Measurements from ENCODE around the gene POU3F2. TPM values are rescaled to one million over a fixed set of nuclear protein-coding genes. Genes with fewer than 3 reads are reported as not detected.
A peak's percentile ranks its signal among the peaks of the same experiment; 100 is the strongest.

The POU3F2 gene
- total RNA-seq, 1 donor from 2014 or later = 0.05 TPM

- no peak for TF ChIP-seq CTCF (IDR thresholded peaks at IDR 0.05)
- no peak for DNase-seq (ENCODE audit: low spot score)
- Mint-ChIP-seq H3K36me3 (ENCODE audit: low read depth) (no peaks in the 10 kb centered on the region), H3K9me3 (ENCODE audit: low read depth) (no peaks in the 10 kb centered on the region), H3K27ac (ENCODE audit: unreplicated experiment) (no peak overlapping the region), H3K4me1 (ENCODE audit: low read depth) (peaks cover 37% of the 10 kb centered on the region), H3K27me3 (ENCODE audit: low read depth) (peaks cover 81% of the 10 kb centered on the region), H3K4me3 (ENCODE audit: unreplicated experiment) (peak overlapping the region; percentile 63)
Observed at GRCh38 chr6:98827295-98828159, 6.8 kb upstream of the POU3F2 start.

GRCh38 chr6:98828211-98828788 lies 6.1 kb upstream of the POU3F2 start:
- Mint-ChIP-seq H3K36me3 (ENCODE audit: low read depth) (no peaks in the 10 kb centered on the region), H3K4me1 (ENCODE audit: low read depth) (peaks cover 45% of the 10 kb centered on the region), H3K9me3 (ENCODE audit: low read depth) (no peaks in the 10 kb centered on the region), H3K27me3 (ENCODE audit: low read depth) (peaks cover 88% of the 10 kb centered on the region), H3K4me3 (ENCODE audit: unreplicated experiment) (no peak overlapping the region), H3K27ac (ENCODE audit: unreplicated experiment) (no peak overlapping the region)
- no peak for TF ChIP-seq CTCF (IDR thresholded peaks at IDR 0.05)
- no peak for DNase-seq (ENCODE audit: low spot score)

GRCh38 chr6:98828941-98829411 lies 5.4 kb upstream of the POU3F2 start:
- Mint-ChIP-seq H3K36me3 (ENCODE audit: low read depth) (no peaks in the 10 kb centered on the region), H3K27me3 (ENCODE audit: low read depth) (peaks cover 86% of the 10 kb centered on the region), H3K4me3 (ENCODE audit: unreplicated experiment) (no peak overlapping the region), H3K9me3 (ENCODE audit: low read depth) (no peaks in the 10 kb centered on the region), H3K27ac (ENCODE audit: unreplicated experiment) (no peak overlapping the region), H3K4me1 (ENCODE audit: low read depth) (peaks cover 48% of the 10 kb centered on the region)
- TF ChIP-seq CTCF (IDR thresholded peaks at IDR 0.05) = no peak
- no peak for DNase-seq (ENCODE audit: low spot score)

- Mint-ChIP-seq H3K36me3 (ENCODE audit: low read depth) (no peaks in the 10 kb centered on the region), H3K4me1 (ENCODE audit: low read depth) (peaks cover 45% of the 10 kb centered on the region), H3K9me3 (ENCODE audit: low read depth) (no peaks in the 10 kb centered on the region), H3K4me3 (ENCODE audit: unreplicated experiment) (no peak overlapping the region), H3K27ac (ENCODE audit: unreplicated experiment) (no peak overlapping the region), H3K27me3 (ENCODE audit: low read depth) (peaks cover 77% of the 10 kb centered on the region)
- TF ChIP-seq CTCF (IDR thresholded peaks at IDR 0.05) = no peak
- DNase-seq (ENCODE audit: low spot score) = no peak
Observed at GRCh38 chr6:98830146-98830545, 4.2 kb upstream of the POU3F2 start.

- TF ChIP-seq CTCF (IDR thresholded peaks at IDR 0.05) = no peak
- Mint-ChIP-seq H3K36me3 (ENCODE audit: low read depth) (no peaks in the 10 kb centered on the region), H3K4me3 (ENCODE audit: unreplicated experiment) (peak overlapping the region; percentile 47), H3K27me3 (ENCODE audit: low read depth) (peaks cover 72% of the 10 kb centered on the region), H3K4me1 (ENCODE audit: low read depth) (peaks cover 48% of the 10 kb centered on the region), H3K9me3 (ENCODE audit: low read depth) (no peaks in the 10 kb centered on the region), H3K27ac (ENCODE audit: unreplicated experiment) (no peak overlapping the region)
- no peak for DNase-seq (ENCODE audit: low spot score)
Observed at GRCh38 chr6:98831057-98831958, 3.1 kb upstream of the POU3F2 start.
